Renal cortical epithelial cell (primary cell): ENCODE data around the gene APPL2. TPM values are rescaled to one million over a fixed set of nuclear protein-coding genes. Genes with fewer than 3 reads are reported as not detected.
"Not testable (repeated sequence)": the region's sequence is repeated elsewhere in the genome, so short reads cannot be mapped to it uniquely, and the experiment has no call there.

ENCODE experiments used
- DNase-seq: peaks from one replicate; pipeline ENCODE4 v3.0.0-alpha.2; 2011; ENCODE audit warnings: low read depth
- total RNA-seq: library from RNA; depleted of rRNA; stranded (reverse); fragments of >200 nt; gene quantifications from 2 replicates; pipeline ENCODE4 v1.2.3, GENCODE V29; 2014

Gene APPL2
- total RNA-seq, 1 donor from 2014 or later, result 111 TPM

DNA sequence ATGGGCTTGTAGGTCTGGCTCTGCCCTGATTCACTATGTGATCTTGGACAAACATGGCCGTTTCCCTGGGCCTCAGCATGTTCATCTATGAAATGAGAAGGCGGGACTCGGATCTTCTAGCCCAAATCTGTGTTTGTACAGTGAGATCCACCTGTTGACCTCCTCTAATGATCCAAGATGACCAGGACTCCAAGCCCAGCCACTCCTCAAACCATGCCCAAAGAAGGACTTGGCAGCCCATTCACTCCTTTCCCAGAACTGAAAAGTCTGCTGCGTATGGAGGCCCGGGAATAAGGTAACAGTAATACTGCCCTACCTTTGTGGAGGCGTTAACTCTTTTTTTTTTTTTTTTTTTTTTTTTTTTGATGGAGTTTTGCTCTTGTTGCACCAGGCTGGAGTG, 39.9 kb downstream of the APPL2 start:
- DNase-seq, result no peak

DNA sequence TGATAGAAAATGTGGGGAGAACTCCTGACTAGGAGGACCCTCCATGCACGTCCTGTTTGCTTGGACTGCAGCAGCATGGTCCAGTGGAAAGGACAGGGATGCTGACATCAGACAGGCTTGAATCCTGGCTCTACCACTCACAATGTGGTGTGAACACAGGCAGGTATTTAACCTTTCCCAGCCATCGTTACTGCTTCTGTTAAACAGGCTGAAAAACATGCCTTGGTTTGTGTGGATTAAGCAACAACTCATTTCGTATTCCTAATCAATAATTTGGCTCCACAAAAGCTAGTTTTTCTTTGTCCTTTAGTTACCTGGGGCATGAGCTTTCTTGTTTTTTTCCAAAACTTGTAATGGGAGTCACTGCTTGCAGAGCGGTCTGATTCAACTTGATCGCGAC, 41.0 kb downstream of the APPL2 start:
- DNase-seq, result no peak

DNA sequence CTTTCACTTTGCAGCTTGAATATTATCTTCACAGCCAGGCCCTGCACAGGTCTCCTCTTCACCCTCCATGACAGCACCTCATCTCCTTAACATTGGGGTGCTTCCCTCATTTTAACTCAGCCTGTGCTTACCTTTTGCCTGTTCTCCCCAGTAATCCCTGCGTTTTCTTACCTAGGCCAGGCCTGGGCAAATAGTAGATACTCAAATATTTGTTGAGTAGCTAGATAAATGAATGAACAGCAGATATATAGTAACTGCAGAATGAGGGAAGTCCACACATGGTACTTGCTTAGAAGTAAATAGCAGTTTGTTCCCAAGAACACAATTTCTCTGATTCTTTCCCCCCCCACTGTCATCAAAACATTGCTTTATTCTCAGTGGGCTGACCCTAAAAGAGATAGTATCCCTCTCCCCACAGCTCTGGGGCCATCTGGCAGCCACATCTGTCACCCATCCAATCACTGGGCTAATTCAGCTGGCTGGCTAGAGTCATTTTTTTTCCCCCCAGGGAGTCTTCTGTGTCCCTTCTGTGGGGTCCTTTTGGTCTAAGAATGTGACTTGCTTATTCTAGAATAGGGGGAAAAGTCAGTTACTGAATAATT, 43.2 kb downstream of the APPL2 start:
- no peak for DNase-seq

DNA sequence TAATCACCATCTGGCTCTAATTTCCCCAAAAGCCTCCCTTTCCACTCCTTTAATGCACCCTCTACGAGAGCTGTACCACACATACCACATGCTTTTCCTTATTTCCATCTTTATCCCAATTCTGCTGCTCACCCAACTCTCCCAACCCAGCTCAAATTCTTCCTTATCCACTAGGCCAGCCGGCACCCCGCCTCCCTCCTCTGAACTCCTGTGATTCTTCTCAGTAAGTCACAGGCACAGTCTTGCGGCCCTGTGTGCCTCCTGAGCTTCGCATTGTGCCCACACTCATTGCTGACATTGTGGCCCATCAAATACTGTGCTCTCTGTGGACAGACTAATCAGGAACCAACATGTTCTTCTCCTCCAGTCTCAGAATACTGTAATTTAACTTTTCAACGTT, 45.4 kb downstream of the APPL2 start:
- no peak for DNase-seq

DNA sequence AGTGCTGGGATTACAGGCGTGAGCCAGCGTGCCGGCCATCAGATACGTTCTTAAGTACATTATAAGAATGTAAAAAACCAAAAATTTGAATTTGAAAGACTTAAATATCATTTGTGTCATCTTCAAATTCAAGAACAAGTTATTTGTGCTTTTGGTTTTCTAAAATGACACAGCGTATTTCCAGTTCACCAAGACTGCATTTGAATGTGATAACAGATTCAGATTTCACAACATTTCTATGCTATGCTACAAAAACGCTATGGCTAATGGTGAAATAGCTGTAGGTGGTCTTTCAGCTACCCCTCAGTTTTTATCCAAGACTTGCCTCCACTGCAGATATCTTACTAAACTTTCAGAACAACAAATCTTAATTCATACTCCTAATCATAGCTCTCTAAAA, 46.7 kb downstream of the APPL2 start:
- no peak for DNase-seq

DNA sequence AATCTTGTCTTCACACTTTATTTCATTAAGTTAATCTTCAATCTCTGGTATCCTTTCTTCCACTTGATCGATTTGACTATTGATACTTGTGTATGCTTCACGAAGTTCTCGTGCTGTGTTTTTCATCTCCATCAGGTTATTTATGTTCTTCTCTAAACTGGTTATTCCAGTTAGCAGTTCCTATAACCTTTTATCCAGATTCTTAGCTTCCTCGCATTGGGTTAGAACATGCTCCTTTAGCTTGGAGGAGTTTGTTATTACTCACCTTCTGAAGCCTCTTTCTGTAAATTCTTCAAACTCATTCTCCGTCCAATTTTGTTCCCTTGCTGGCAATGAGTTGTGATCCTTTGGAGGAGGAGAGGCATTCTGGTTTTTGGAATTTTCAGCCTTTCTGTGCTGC, 52.0 kb downstream of the APPL2 start:
- not testable (repeated sequence) for DNase-seq

DNA sequence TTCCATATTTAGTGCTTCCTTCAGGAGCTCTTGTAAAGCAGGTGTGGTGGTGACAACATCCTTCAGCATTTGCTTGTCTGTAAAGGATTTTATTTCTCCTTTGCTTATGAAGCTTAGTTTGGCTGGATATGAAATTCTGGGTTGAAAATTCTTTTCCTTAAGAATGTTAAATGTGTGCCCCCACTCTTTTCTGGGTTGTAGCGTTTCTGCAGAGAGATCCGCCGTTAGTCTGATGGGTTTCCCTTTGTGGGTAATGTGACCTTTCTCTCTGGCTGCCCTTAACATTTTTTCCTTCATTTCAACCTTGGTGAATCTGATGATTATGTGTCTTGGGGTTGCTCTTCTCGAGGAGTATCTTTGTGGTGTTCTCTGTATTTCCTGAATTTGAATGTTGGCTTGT, 52.6 kb downstream of the APPL2 start:
- not testable (repeated sequence) for DNase-seq

DNA sequence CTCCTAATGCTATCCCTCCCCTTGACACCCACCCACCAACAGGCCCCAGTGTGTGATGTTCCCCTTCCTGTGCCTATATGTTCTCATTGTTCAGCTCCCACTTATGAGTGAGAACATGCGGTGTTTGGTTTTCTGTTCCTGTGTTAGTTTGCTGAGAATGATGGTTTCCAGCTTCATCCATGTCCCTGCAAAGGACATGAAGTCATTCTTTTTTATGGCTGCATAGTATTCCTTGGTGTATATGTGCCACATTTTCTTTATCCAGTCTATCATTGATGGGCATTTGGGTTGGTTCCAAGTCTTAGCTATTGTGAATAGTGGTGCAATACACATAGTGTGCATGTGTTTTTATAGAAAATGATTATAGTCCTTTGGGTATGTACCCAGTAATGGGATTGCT, 56.9 kb downstream of the APPL2 start:
- DNase-seq, result not testable (repeated sequence)

DNA sequence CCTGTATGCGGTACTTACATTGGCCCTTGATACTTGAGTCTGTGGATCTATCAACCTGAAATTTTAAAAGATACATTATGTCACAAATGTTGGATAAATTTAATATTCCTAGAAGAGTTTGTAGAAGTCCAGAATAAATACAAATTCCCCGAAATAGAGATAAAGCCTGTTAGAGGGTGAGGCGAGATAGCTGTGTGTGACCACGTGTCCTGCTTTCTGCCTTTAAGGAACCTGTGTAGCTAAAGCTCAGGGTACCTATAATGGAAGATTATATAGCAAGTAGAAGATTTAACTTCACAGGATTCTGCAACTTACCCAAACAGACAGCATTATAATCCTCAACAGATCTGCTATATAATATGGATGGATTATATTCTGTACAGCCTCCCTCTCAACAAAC, 58.8 kb downstream of the APPL2 start:
- no peak for DNase-seq

DNA sequence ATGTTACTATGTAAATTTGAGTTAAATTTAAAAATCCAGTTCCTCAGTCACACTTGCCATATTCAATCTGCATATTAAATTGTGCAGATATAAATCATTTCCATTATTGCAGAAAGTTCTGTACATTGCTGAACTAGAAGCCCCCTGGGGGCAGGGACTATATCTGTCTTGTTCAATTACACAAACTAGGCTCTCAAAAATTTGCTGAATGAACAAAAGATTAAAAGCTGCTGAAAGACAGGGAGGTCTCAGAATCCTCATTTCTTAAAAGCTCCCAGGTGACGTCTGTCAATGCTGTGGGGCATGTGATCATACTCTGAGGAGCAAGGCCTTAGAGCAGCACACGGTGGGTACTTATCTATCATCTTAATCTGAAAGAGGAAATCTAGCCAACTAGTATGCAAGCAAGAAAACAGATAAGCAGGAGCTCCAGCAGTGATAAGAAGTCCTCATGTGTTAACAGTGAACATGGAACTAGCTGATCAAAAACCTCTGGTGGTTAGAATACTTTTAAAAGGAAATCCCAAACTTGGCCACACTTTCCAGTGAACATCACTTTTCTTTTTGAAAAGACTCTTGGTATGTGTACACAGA, 60.5 kb downstream of the APPL2 start:
- no peak for DNase-seq

DNA sequence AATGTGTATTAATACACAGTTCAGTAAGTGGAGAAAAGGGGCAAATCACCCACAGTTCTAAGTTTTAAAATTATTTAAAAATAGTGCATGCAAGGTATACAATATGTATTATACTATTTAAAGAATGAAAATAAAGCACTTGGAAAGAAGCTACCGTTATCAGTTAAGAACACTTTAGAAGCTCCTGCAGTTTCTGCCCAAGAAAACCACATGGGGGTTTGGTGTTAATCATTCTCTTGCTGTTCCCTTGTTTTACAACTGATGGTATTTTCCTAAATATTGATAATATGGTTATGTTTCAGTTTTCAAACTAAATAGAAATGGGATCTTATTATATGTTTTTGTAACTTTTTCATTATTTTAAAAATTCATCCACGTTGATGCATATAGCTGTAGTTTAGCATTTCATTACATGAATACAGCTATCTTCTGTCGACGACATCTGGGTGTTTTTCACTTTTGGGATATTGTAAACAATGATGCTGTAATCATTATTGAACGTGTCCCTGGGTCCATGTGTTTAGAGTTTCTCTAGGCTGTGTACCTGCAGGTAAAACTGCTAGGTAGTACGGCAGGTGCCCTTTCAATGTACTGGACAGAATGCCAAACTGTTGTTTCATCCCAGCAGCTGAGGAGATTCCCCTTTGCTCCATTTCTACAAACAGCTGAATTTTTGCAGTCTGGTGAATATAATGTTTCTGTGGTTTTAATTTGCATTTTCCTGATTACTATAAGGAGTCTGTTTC, 64.1 kb downstream of the APPL2 start:
- DNase-seq, result no peak

DNA sequence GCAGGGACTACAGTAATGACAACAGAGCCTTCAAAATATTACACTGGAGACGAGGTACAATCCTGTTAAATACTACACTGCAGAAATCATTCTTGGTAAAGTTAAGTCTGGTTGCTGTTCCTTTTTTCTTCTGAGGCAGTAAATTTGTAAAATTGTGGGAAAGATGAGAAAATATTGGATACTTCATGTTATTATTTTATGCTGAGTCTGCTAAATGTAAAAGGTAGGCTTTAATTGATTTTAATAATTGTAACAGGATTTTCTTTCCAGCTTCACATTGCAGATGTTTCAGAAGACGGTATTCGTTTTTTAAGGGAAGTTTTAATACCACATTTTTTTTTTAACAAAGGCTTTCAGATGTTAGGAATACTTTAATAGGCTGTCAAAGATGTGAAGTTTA, 65.8 kb downstream of the APPL2 start:
- no peak for DNase-seq

DNA sequence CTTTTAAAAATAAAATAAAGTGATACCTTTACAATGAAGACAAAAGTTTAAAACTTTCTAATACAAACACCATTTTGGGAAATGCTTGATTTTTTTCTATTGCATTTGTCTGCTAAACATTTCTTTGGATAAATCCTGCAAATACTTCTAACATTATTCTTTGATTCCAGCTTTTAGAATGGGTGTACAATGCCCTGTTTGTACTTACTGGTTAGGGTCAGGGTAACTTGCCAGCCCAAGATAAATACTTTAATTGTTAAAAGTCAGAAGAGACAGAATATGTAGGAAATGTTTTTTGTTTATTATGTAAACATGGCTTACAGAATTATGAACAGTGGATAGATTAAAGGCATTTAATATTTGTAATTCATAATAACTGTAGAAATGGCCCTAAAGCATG, 68.0 kb downstream of the APPL2 start:
- DNase-seq, result no peak

DNA sequence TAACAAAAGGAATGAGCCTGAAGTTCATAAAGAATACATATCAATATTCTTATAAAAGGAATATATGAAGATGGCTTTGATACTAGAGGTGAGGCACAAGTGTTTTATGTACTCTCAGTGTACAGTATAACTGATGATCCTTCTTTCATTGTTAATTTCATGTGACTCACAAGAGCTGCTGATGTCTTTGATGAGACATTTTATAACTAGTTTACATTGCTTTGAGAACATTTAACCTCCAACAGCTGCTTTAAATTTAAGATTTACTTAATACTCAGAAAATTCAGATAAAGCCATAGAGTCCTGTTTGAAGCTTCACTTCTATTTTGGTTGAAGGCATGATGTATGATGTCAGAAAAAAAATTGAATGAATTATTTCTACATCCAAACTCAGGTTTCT, 68.6 kb downstream of the APPL2 start:
- no peak for DNase-seq

DNA sequence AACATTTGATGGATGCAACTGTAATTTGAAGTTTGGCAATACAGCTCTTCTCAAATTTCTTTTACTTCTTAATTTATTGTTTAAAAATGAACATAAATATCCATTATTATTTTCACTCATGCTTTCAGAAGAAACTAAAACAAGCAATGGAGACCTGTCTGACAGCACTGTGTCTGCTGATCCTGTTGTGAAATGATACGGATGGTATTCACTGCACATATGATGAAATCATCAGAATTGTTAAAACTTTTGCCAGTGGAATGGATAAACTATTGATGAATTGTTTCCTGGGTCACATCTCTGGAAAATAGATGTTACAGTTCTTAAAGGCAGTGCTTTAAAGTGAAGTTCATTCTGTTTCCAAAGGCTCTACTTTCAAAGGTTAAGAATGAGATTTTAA, 69.2 kb downstream of the APPL2 start:
- no peak for DNase-seq

DNA sequence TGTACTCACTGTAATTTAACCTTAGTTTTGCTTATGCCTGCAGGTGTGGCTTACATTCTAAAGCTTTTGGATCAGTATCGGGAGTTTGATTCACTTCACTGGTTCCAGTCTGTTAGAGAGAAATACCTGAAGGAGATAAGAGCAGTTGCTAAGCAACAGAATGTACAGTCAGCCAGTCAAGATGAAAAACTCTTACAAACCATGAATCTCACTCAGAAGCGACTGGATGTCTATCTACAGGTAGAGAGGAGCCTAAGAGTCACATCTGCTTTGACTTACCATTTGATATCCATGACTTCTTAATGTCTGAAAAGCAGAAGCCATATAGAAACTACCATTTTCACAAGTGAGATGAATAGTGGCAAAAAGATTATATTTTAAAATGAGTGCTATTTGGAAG, 71.9 kb downstream of the APPL2 start:
- peak; percentile 45 for DNase-seq

DNA sequence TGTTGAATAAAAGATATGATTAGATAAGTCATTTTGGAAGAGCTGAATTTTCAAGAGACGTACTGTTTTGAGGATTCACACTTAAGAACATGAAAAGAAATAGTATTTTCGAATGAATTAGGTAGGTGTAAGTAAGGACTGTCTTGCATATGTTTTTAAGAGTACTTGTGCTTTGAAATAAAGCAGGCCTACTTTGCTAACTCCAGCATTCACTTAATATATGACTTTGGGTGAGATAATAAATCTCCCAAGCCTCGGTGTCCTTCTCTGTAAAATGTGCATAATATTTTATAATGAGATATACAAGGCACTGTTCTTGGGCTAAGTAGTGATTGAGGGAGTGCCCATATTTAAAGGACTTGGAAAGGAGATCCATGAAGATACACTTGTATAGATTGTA, 73.8 kb downstream of the APPL2 start:
- DNase-seq, result no peak

DNA sequence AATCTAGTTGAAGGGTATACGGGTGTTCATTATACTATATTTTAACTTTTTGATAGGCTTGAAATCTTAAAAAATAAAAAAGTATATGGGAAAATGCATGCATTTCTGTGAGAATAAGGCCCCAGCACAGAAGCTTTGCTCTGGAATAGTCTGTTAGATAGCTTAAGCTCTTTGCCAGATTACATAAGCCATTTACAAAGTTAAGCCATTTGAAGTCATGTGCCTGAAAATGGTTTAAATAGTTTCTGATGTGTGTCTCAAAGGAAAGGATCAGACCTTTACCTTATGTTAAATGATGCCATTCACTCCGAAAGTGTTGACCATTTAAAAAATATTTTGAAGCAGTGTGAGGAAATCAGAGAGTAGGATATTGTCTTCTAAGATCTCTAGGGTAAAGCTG, 77.1 kb downstream of the APPL2 start:
- no peak for DNase-seq

DNA sequence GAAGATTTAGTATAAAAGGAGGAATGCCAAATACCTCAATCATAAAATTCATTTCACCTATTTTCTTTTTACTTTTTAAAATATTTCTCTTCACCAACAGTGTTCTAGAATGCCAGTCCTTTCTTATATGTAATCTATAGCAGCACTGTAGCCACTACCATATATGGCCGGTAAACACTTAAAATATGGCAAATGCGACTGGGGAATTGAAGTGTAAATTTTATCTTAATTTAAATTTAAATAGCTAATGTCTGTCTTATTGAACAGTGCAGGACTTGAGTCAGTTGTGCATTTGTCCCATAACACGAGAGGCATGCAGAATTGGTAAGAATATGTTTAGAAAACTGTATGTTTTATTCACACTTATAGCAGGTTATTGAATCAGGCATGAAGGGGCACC, 78.4 kb downstream of the APPL2 start:
- DNase-seq, result no peak

DNA sequence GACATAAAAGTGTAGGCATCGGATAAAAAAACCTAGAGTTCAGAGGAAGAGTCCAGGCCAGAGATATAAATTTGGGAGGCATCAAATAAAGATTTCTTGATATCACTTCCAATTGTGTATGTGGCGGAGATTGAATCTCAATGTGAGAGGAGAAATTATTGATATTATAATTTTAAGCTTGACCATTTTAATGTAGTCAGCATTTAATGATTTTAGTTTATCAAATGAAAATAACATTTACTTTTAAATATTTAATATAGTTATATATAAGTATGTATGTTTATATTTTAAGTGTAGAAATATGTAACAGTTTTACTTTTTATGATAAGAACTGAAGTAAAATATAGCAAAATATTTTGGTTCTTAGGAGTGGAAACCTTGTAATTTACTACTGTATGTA, 79.7 kb downstream of the APPL2 start:
- no peak for DNase-seq

DNA sequence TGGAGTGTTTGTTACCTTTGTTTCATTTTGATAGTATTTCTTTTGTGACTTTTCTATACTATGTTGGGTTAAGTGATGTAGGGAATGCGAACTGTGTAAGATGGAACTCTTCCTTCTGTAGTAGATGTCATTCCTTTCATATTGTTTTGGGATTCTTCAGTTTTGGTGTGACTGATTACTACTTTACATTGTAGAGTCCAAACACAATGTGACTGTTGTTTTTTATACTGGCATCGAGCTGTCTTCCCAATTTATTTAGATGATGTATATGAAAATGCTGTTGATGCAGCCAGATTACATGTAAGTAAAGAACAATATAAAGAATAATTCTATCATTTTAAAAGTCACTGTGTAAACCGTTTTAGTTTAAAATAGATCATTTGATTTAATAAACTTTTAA, 93.7 kb downstream of the APPL2 start:
- no peak for DNase-seq

DNA sequence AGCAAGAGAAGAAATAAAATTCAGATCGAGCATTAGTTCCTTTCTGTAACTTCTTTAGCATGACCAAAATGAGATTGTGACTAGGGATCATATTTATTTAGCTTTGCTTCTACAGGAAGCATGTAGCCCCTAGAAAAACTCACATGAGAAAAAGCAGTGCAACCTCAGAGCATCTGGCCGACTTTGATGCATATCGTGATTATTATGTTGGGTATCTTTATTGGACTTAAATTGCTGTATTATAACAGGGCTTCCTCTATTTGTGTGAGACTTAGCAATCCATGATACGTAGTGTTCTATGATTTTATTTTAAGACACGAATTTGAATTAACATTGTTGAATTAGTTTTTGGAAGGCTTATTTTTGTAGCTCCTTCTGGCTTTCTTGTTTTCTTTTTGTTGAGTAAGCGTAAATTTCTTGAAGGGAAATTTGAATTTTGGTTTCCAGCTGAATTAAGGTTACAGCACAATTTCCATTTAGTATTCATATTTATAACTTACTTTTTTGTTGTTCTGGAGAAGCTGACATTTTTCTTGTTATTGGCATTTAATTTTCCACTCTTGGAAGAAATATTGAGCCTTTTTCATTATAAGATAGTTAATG, 94.6 kb downstream of the APPL2 start:
- no peak for DNase-seq

DNA sequence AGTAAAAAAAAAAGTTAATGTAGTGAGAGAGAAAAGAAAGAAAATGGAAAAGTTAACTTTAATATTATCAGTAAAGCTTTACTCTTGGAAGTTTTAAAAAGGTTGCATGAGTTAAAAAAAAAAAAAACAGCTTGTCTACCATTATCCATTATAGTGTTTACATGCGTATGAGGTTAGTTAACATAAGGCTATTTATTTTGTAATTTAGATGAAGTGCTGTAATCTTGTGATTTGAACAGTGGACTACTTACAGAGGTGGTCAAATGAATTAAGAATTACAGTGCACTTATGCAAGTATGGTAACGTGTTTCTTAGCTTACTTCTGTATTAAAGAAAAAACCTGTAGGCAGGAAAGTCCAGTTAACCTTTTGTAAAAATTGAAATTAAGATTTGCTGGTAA, 97.7 kb downstream of the APPL2 start:
- DNase-seq, result no peak
